ENCODE data around the gene ADAMTS3. TPM values are rescaled to one million over a fixed set of nuclear protein-coding genes. Genes with fewer than 3 reads are reported as not detected.

ADAMTS3 gene
- total RNA-seq, 1 experiment from 2014 or later, result 0.07 TPM

- Mint-ChIP-seq H3K36me3 (ENCODE audit: insufficient read depth, unreplicated experiment) (no peaks in the 10 kb centered on the region), H3K4me3 (ENCODE audit: low read depth, unreplicated experiment) (no peak overlapping the region), H3K27me3 (ENCODE audit: unreplicated experiment) (no peaks in the 10 kb centered on the region), H3K4me1 (ENCODE audit: low read depth, unreplicated experiment) (peaks cover 8% of the 10 kb centered on the region), H3K9me3 (ENCODE audit: low read depth, unreplicated experiment) (no peaks in the 10 kb centered on the region), H3K27ac (ENCODE audit: unreplicated experiment) (no peak overlapping the region)
- TF ChIP-seq CTCF (IDR thresholded peaks at IDR 0.05; ENCODE audit: unreplicated experiment), result no peak
- no peak for DNase-seq
- CTCF ChIA-PET, result interaction anchor here (0.9 to 1.4 kb wide), 5 partner anchors 17 to 1235 kb away, joined by 3 to 12 read pairs (median 4); no protein-coding TSS in a partner anchor
- intact Hi-C loops (cut with micrococcal nuclease; ENCODE audit: unreplicated experiment), result loop anchor here (2.0 kb wide), 2 partner anchors 513 to 553 kb away; no protein-coding TSS in a partner anchor
- BruUV-seq (replicated peaks), result no TSS peak
These were observed 282.8 kb downstream of the ADAMTS3 start for GRCh38 chr4:72286185-72286584.

GRCh38 chr4:72283357-72283756, 285.7 kb downstream of the ADAMTS3 start:
- Mint-ChIP-seq H3K27me3 (ENCODE audit: unreplicated experiment) (no peaks in the 10 kb centered on the region), H3K36me3 (ENCODE audit: insufficient read depth, unreplicated experiment) (no peaks in the 10 kb centered on the region), H3K4me1 (ENCODE audit: low read depth, unreplicated experiment) (no peaks in the 10 kb centered on the region), H3K9me3 (ENCODE audit: low read depth, unreplicated experiment) (no peaks in the 10 kb centered on the region), H3K27ac (ENCODE audit: unreplicated experiment) (no peak overlapping the region), H3K4me3 (ENCODE audit: low read depth, unreplicated experiment) (no peak overlapping the region)
- intact Hi-C loops (cut with micrococcal nuclease; ENCODE audit: unreplicated experiment), result no loop called here
- TF ChIP-seq CTCF (IDR thresholded peaks at IDR 0.05; ENCODE audit: unreplicated experiment), result no peak
- DNase-seq, result no peak
- CTCF ChIA-PET, result no interaction called here
- BruUV-seq (replicated peaks), result no TSS peak

GRCh38 chr4:72280252-72280651, 288.8 kb downstream of the ADAMTS3 start:
- TF ChIP-seq CTCF (IDR thresholded peaks at IDR 0.05; ENCODE audit: unreplicated experiment), result no peak
- Mint-ChIP-seq H3K36me3 (ENCODE audit: insufficient read depth, unreplicated experiment) (no peaks in the 10 kb centered on the region), H3K27me3 (ENCODE audit: unreplicated experiment) (no peaks in the 10 kb centered on the region), H3K4me1 (ENCODE audit: low read depth, unreplicated experiment) (no peaks in the 10 kb centered on the region), H3K9me3 (ENCODE audit: low read depth, unreplicated experiment) (no peaks in the 10 kb centered on the region), H3K27ac (ENCODE audit: unreplicated experiment) (no peak overlapping the region), H3K4me3 (ENCODE audit: low read depth, unreplicated experiment) (no peak overlapping the region)
- CTCF ChIA-PET, result interaction anchor here (0.8 kb wide), 1 partner anchor 508 kb away, joined by 3 read pairs; no protein-coding TSS in a partner anchor
- no peak for DNase-seq
- intact Hi-C loops (cut with micrococcal nuclease; ENCODE audit: unreplicated experiment), result no loop called here
- BruUV-seq (replicated peaks), result no TSS peak

- Mint-ChIP-seq H3K9me3 (ENCODE audit: low read depth, unreplicated experiment) (no peaks in the 10 kb centered on the region), H3K4me1 (ENCODE audit: low read depth, unreplicated experiment) (no peaks in the 10 kb centered on the region), H3K27ac (ENCODE audit: unreplicated experiment) (no peak overlapping the region), H3K36me3 (ENCODE audit: insufficient read depth, unreplicated experiment) (no peaks in the 10 kb centered on the region), H3K4me3 (ENCODE audit: low read depth, unreplicated experiment) (no peak overlapping the region), H3K27me3 (ENCODE audit: unreplicated experiment) (no peaks in the 10 kb centered on the region)
- intact Hi-C loops (cut with micrococcal nuclease; ENCODE audit: unreplicated experiment), result no loop called here
- no peak for TF ChIP-seq CTCF (IDR thresholded peaks at IDR 0.05; ENCODE audit: unreplicated experiment)
- CTCF ChIA-PET, result no interaction called here
- no TSS peak for BruUV-seq (replicated peaks)
- DNase-seq, result no peak
These were observed 293.6 kb downstream of the ADAMTS3 start for GRCh38 chr4:72275381-72275780.

All from Calu3 (cell line).